ENCODE data around the gene TRAK2. TPM values are rescaled to one million over a fixed set of nuclear protein-coding genes. Genes with fewer than 3 reads are reported as not detected.

The TRAK2 gene
- total and polyA plus RNA-seq, 2 experiments from 2014 or later, result 6.7 to 17.0 TPM

DNA sequence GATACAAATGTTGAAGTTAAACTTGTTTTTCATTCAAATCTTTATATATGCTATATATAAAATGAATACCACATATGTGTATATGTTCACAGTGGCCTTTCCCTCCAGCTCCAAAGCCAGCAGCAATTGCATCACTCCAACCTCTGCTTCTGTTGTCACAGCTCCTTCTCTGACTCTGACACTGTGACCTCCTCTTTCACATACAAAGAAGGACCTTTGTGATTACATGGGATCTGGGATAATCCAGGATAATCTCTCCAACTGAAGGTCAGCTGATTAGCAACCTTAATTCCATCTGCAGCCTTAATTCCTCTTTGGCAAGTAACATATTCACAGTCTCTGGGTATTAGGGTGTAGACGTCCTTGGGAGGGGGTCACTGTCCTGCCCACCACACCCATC lies 102.5 kb downstream of the TRAK2 start (continued):
- TF ChIP-seq, protein P1, sequence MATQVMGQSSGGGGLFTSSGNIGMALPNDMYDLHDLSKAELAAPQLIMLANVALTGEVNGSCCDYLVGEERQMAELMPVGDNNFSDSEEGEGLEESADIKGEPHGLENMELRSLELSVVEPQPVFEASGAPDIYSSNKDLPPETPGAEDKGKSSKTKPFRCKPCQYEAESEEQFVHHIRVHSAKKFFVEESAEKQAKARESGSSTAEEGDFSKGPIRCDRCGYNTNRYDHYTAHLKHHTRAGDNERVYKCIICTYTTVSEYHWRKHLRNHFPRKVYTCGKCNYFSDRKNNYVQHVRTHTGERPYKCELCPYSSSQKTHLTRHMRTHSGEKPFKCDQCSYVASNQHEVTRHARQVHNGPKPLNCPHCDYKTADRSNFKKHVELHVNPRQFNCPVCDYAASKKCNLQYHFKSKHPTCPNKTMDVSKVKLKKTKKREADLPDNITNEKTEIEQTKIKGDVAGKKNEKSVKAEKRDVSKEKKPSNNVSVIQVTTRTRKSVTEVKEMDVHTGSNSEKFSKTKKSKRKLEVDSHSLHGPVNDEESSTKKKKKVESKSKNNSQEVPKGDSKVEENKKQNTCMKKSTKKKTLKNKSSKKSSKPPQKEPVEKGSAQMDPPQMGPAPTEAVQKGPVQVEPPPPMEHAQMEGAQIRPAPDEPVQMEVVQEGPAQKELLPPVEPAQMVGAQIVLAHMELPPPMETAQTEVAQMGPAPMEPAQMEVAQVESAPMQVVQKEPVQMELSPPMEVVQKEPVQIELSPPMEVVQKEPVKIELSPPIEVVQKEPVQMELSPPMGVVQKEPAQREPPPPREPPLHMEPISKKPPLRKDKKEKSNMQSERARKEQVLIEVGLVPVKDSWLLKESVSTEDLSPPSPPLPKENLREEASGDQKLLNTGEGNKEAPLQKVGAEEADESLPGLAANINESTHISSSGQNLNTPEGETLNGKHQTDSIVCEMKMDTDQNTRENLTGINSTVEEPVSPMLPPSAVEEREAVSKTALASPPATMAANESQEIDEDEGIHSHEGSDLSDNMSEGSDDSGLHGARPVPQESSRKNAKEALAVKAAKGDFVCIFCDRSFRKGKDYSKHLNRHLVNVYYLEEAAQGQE (IDR thresholded peaks at IDR 0.05; ENCODE audit: unreplicated experiment), result no peak
- no peak for TF ChIP-seq EZH2phosphoT487 (IDR thresholded peaks at IDR 0.05; ENCODE audit: unreplicated experiment)
- no peak for TF ChIP-seq ZNF114 (CRISPR knock-in tag; IDR thresholded peaks at IDR 0.05)
- TF ChIP-seq, protein P2, sequence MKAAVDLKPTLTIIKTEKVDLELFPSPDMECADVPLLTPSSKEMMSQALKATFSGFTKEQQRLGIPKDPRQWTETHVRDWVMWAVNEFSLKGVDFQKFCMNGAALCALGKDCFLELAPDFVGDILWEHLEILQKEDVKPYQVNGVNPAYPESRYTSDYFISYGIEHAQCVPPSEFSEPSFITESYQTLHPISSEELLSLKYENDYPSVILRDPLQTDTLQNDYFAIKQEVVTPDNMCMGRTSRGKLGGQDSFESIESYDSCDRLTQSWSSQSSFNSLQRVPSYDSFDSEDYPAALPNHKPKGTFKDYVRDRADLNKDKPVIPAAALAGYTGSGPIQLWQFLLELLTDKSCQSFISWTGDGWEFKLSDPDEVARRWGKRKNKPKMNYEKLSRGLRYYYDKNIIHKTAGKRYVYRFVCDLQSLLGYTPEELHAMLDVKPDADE (IDR thresholded peaks at IDR 0.05), result no peak
- TF ChIP-seq EZH2 (IDR thresholded peaks at IDR 0.05; ENCODE audit: low read depth, unreplicated experiment), result no peak
- TF ChIP-seq JUNB (IDR thresholded peaks at IDR 0.05; ENCODE audit: unreplicated experiment), result no peak

DNA sequence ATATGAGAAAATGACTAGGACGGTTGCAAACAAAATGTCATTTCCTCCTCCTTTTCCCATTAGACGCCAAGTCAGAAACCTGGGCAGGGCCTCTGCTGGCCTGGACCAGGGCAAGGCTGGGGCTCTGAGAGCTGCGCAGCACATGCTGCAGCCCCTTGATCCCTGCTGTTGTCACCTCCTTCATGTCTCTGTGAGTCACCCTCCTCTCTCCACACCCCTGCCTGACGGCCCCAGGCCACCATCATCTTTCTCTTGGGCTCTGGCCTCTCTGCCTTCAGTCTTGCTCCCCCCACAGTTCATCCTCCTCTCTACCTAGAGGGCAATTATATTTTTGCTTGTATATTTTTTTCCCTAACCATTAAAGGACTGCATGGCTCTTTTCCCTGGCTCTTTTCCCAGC lies 104.1 kb downstream of the TRAK2 start:
- ATAC-seq (no peak), DNase-seq (ENCODE audit: low spot score) (no peak)
- H3K4me1 ChIP-seq (ENCODE audit: insufficient read depth), result no peaks in the 10 kb centered on the region
- no peaks in the 10 kb centered on the region for H4K20me1 ChIP-seq (replicated peaks; ENCODE audit: insufficient read depth)
- H3K9me3 Mint-ChIP-seq, result no peaks in the 10 kb centered on the region
- no peak overlapping the region for H3K27ac ChIP-seq (ENCODE audit: low read depth)
- no peak overlapping the region for H3K27ac Mint-ChIP-seq
- no peaks in the 10 kb centered on the region for H3K9me2 ChIP-seq (ENCODE audit: insufficient read depth)
- H3K36me3 Mint-ChIP-seq (ENCODE audit: low read depth), result no peaks in the 10 kb centered on the region
- no peaks in the 10 kb centered on the region for H3K36me3 ChIP-seq (ENCODE audit: insufficient read depth)
- H3K4me3 ChIP-seq, result no peak overlapping the region
- no peak overlapping the region for H3K4me3 Mint-ChIP-seq
- no peak for TF ChIP-seq EZH2phosphoT487 (IDR thresholded peaks at IDR 0.05; ENCODE audit: unreplicated experiment)
- TF ChIP-seq EZH2 (IDR thresholded peaks at IDR 0.05; ENCODE audit: low read depth, unreplicated experiment), result no peak
- TF ChIP-seq STAT1 (IDR thresholded peaks at IDR 0.05; ENCODE audit: unreplicated experiment), result no peak
- TF ChIP-seq, protein P1 (IDR thresholded peaks at IDR 0.05; ENCODE audit: unreplicated experiment), result no peak
- TF ChIP-seq JUNB (IDR thresholded peaks at IDR 0.05; ENCODE audit: unreplicated experiment), result no peak
- TF ChIP-seq POLR2AphosphoS5 (IDR thresholded peaks at IDR 0.05; ENCODE audit: low read depth), result no peak
- TF ChIP-seq, protein P3, sequence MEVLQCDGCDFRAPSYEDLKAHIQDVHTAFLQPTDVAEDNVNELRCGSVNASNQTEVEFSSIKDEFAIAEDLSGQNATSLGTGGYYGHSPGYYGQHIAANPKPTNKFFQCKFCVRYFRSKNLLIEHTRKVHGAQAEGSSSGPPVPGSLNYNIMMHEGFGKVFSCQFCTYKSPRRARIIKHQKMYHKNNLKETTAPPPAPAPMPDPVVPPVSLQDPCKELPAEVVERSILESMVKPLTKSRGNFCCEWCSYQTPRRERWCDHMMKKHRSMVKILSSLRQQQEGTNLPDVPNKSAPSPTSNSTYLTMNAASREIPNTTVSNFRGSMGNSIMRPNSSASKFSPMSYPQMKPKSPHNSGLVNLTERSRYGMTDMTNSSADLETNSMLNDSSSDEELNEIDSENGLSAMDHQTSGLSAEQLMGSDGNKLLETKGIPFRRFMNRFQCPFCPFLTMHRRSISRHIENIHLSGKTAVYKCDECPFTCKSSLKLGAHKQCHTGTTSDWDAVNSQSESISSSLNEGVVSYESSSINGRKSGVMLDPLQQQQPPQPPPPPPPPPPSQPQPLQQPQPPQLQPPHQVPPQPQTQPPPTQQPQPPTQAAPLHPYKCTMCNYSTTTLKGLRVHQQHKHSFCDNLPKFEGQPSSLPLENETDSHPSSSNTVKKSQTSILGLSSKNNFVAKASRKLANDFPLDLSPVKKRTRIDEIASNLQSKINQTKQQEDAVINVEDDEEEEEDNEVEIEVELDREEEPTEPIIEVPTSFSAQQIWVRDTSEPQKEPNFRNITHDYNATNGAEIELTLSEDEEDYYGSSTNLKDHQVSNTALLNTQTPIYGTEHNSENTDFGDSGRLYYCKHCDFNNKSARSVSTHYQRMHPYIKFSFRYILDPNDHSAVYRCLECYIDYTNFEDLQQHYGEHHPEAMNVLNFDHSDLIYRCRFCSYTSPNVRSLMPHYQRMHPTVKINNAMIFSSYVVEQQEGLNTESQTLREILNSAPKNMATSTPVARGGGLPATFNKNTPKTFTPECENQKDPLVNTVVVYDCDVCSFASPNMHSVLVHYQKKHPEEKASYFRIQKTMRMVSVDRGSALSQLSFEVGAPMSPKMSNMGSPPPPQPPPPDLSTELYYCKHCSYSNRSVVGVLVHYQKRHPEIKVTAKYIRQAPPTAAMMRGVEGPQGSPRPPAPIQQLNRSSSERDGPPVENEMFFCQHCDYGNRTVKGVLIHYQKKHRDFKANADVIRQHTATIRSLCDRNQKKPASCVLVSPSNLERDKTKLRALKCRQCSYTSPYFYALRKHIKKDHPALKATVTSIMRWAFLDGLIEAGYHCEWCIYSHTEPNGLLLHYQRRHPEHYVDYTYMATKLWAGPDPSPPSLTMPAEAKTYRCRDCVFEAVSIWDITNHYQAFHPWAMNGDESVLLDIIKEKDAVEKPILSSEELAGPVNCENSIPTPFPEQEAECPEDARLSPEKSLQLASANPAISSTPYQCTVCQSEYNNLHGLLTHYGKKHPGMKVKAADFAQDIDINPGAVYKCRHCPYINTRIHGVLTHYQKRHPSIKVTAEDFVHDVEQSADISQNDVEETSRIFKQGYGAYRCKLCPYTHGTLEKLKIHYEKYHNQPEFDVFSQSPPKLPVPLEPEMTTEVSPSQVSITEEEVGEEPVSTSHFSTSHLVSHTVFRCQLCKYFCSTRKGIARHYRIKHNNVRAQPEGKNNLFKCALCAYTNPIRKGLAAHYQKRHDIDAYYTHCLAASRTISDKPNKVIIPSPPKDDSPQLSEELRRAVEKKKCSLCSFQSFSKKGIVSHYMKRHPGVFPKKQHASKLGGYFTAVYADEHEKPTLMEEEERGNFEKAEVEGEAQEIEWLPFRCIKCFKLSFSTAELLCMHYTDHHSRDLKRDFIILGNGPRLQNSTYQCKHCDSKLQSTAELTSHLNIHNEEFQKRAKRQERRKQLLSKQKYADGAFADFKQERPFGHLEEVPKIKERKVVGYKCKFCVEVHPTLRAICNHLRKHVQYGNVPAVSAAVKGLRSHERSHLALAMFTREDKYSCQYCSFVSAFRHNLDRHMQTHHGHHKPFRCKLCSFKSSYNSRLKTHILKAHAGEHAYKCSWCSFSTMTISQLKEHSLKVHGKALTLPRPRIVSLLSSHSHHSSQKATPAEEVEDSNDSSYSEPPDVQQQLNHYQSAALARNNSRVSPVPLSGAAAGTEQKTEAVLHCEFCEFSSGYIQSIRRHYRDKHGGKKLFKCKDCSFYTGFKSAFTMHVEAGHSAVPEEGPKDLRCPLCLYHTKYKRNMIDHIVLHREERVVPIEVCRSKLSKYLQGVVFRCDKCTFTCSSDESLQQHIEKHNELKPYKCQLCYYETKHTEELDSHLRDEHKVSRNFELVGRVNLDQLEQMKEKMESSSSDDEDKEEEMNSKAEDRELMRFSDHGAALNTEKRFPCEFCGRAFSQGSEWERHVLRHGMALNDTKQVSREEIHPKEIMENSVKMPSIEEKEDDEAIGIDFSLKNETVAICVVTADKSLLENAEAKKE (CRISPR knock-in tag; IDR thresholded peaks at IDR 0.05), result no peak
- TF ChIP-seq CREB1 (CRISPR knock-in tag; IDR thresholded peaks at IDR 0.05; ENCODE audit: low read depth), result no peak
- TF ChIP-seq NANOG (IDR thresholded peaks at IDR 0.05; ENCODE audit: borderline replicate concordance), result no peak
- peak overlapping the region; percentile 47; the same call in 1 of the 2 replicates for H2AFZ ChIP-seq
- H3K4me1 Mint-ChIP-seq, result peaks cover 7% of the 10 kb centered on the region
- H3K27me3 ChIP-seq (ENCODE audit: insufficient read depth), result no peaks in the 10 kb centered on the region
- H3F3A ChIP-seq (replicated peaks; ENCODE audit: low read depth), result no peaks in the 10 kb centered on the region
- H3K4me2 ChIP-seq, result no peak overlapping the region
- no peaks in the 10 kb centered on the region for H3K79me2 ChIP-seq (replicated peaks; ENCODE audit: insufficient read depth)
- H3K27me3 Mint-ChIP-seq (ENCODE audit: insufficient read depth, low read depth, poor library complexity), result peaks cover 3% of the 10 kb centered on the region

Data from GM23338 (cell line).